GM12878 (cell line): Measurements from ENCODE around the gene CRYBB2. TPM values are rescaled to one million over a fixed set of nuclear protein-coding genes. Genes with fewer than 3 reads are reported as not detected.

ENCODE experiments used
- ATAC-seq: fragments of 200-7000 bp; cut with Tn5 transposase; 3 replicates; pipeline ENCODE4 v1.9.1; 2020; ENCODE audit warnings: mild to moderate bottlenecking, moderate library complexity
- BruUV-seq: library from RNA; stranded (reverse); fragments of 400-500 nt; replicated peaks from 2 replicates; lab custom pipeline; 2021; lab: Mats Ljungman, UMichigan
- CTCF ChIA-PET: fragments of 300-600 bp; sonication (Branson Sonifier 250); formaldehyde crosslinking; extraction: SDS; loops from one replicate; lab custom pipeline; 2021; ENCODE audit warnings: inconsistent platforms; lab: Yijun Ruan, JAX
- POLR2A ChIA-PET: fragments of 350-600 bp; formaldehyde crosslinking; extraction: SDS; loops from one replicate; lab custom pipeline; 2021; ENCODE audit warnings: inconsistent platforms; lab: Charles Lee
- RAD21 ChIA-PET: fragments of 300-600 bp; sonication (Branson Sonifier 250); formaldehyde crosslinking; loops from one replicate; lab custom pipeline; 2023; ENCODE audit warnings: antibody characterized with exemption; ENCODE audit not compliant: unreplicated experiment; lab: Charles Lee
- SMC1A ChIA-PET: fragments of 300-600 bp; sonication (Branson Sonifier 250); formaldehyde crosslinking; loops from one replicate; lab custom pipeline; 2023; ENCODE audit not compliant: unreplicated experiment, uncharacterized antibody; lab: Charles Lee
- DNase-seq: peaks from one replicate; pipeline ENCODE4 v3.0.0-alpha.2; 2011; ENCODE audit warnings: low read depth, low spot score
- FAIRE-seq: peaks from 3 replicates; lab custom pipeline; 2011; peaks lifted over from hg19 to GRCh38; lab: Jason Lieb, UNC
- H2AFZ ChIP-seq: 2 replicates; pipeline ENCODE4 v1.6.0; 2011; ENCODE audit warnings: low read depth, low read length, control low read depth; ENCODE audit not compliant: control insufficient read depth
- H3K27ac ChIP-seq: 2 replicates; pipeline ENCODE4 v1.5.1; 2011; ENCODE audit warnings: control low read depth; ENCODE audit not compliant: control insufficient read depth, insufficient read depth
- H3K27me3 ChIP-seq, 2 experiments: replicated peaks in 1 of 2; 2 replicates each; pipeline versions ENCODE4 v1.6.0 to v1.6.1; 2011; ENCODE audit warnings: low read length in 1 of 2; ENCODE audit not compliant: control insufficient read depth in 2 of 2, insufficient read depth in 2 of 2
- H3K36me3 ChIP-seq, 2 experiments: 2 replicates each; pipeline ENCODE4 v1.5.1; 2011; ENCODE audit warnings: low read length in 1 of 2; ENCODE audit not compliant: control insufficient read depth in 2 of 2, insufficient read depth in 2 of 2
- H3K4me1 ChIP-seq: 2 replicates; pipeline ENCODE4 v1.6.1; 2011; ENCODE audit warnings: mild to moderate bottlenecking, low read length, moderate library complexity, mixed read lengths; ENCODE audit not compliant: control insufficient read depth, insufficient read depth
- H3K4me2 ChIP-seq: 2 replicates; pipeline ENCODE4 v1.6.0; 2011; ENCODE audit warnings: control low read depth; ENCODE audit not compliant: control insufficient read depth, insufficient read depth
- H3K4me3 ChIP-seq: fragments of 200-600 bp; sonication (generic); 2 replicates; pipeline ENCODE4 v1.5.1; 2016
- H3K79me2 ChIP-seq: 2 replicates; pipeline ENCODE4 v1.6.0; 2011; ENCODE audit warnings: low read length; ENCODE audit not compliant: control insufficient read depth, insufficient read depth
- H3K9ac ChIP-seq: 2 replicates; pipeline ENCODE4 v1.8.0; 2011; ENCODE audit warnings: low read length, control low read depth, mixed read lengths; ENCODE audit not compliant: control insufficient read depth, insufficient read depth
- H3K9me3 ChIP-seq: replicated peaks from 3 replicates; pipeline ENCODE4 v1.5.1; 2011; ENCODE audit warnings: mild to moderate bottlenecking, low read length; ENCODE audit not compliant: control insufficient read depth, insufficient read depth
- H4K20me1 ChIP-seq: 2 replicates; pipeline ENCODE4 v1.6.0; 2011; ENCODE audit not compliant: control insufficient read depth, insufficient read depth
- BHLHE40 ChIP-seq, 2 experiments: fragments of 450-650 bp in 1 of 2; IDR thresholded peaks; 2 replicates each; pipeline ENCODE4 v1.6.1; 2011 to 2017; ENCODE audit warnings: low read depth in 2 of 2, borderline replicate concordance in 1 of 2, improper control_type of control experiment in 1 of 2, low read length in 1 of 2, mild to moderate bottlenecking in 1 of 2
- CHD2 ChIP-seq: IDR thresholded peaks from 2 replicates; pipeline ENCODE4 v1.6.1; 2011; ENCODE audit warnings: low read depth, low read length, improper control_type of control experiment, borderline replicate concordance
- CREB1 ChIP-seq: IDR thresholded peaks from 2 replicates; pipeline ENCODE4 v1.6.1; 2012; ENCODE audit warnings: low read depth, mild to moderate bottlenecking, inconsistent platforms
- CREM ChIP-seq: IDR thresholded peaks from 2 replicates; pipeline ENCODE4 v1.6.1; 2014; ENCODE audit warnings: antibody characterized with exemption, low read depth
- CTCF ChIP-seq, 3 experiments: IDR thresholded peaks in 2 of 3; conservative IDR thresholded peaks in 1 of 3; 2 replicates each; pipeline ENCODE4 v1.5.1; 2011; ENCODE audit warnings: low read depth in 3 of 3, low read length in 3 of 3, mild to moderate bottlenecking in 3 of 3, control low read depth in 2 of 3, moderate library complexity in 2 of 3, inconsistent platforms in 1 of 3, mixed read lengths in 1 of 3; ENCODE audit not compliant: control insufficient read depth in 2 of 3, insufficient read depth in 1 of 3; ENCODE audit errors: extremely low read depth in 1 of 3
- EGR1 ChIP-seq, 2 experiments: IDR thresholded peaks; 1 replicate in 1 of 2; 2 replicates in 1 of 2; pipeline ENCODE4 v1.6.1; 2011 to 2012; ENCODE audit warnings: low read depth in 2 of 2, low read length in 2 of 2, borderline replicate concordance in 1 of 2, mild to moderate bottlenecking in 1 of 2, moderate library complexity in 1 of 2
- ESRRA ChIP-seq: IDR thresholded peaks from 2 replicates; pipeline ENCODE4 v1.6.1; 2012; ENCODE audit warnings: mild to moderate bottlenecking, low read length, improper control_type of control experiment
- MTA2 ChIP-seq: fragments of 450-650 bp; IDR thresholded peaks from 2 replicates; pipeline ENCODE4 v1.6.1; 2016; ENCODE audit warnings: low read depth, mild to moderate bottlenecking, moderate library complexity
- MTA3 ChIP-seq: IDR thresholded peaks from 2 replicates; pipeline ENCODE4 v1.6.1; 2012; ENCODE audit warnings: low read length, inconsistent platforms, borderline replicate concordance
- NFYA ChIP-seq: IDR thresholded peaks from 2 replicates; pipeline ENCODE4 v1.6.1; 2011; ENCODE audit warnings: low read depth, mild to moderate bottlenecking, low read length, improper control_type of control experiment, borderline replicate concordance
- PBX3 ChIP-seq: IDR thresholded peaks from 2 replicates; pipeline ENCODE4 v1.6.1; 2011; ENCODE audit warnings: mild to moderate bottlenecking, low read depth, low read length, moderate library complexity; ENCODE audit not compliant: insufficient replicate concordance
- PKNOX1 ChIP-seq: fragments of 450-650 bp; IDR thresholded peaks from 2 replicates; pipeline ENCODE4 v1.6.1; 2016; ENCODE audit warnings: mild to moderate bottlenecking
- POU2F2 ChIP-seq: IDR thresholded peaks from 3 replicates; pipeline ENCODE4 v1.6.1; 2011; ENCODE audit warnings: low read depth, mild to moderate bottlenecking, low read length, borderline replicate concordance
- RAD21 ChIP-seq: IDR thresholded peaks from 2 replicates; pipeline ENCODE4 v1.6.1; 2011; ENCODE audit warnings: mild to moderate bottlenecking, low read depth, low read length, moderate library complexity; ENCODE audit not compliant: insufficient read depth
- RFX5 ChIP-seq: IDR thresholded peaks from 2 replicates; pipeline ENCODE4 v1.6.1; 2011; ENCODE audit warnings: low read depth, low read length, improper control_type of control experiment
- SMC3 ChIP-seq: IDR thresholded peaks from 2 replicates; pipeline ENCODE4 v1.6.1; 2011; ENCODE audit warnings: low read length, improper control_type of control experiment, borderline replicate concordance
- SP1 ChIP-seq: IDR thresholded peaks from one replicate; pipeline ENCODE4 v1.6.1; 2011; ENCODE audit warnings: low read depth, low read length
- ZSCAN29 ChIP-seq: fragments of 450-650 bp; IDR thresholded peaks from 2 replicates; pipeline ENCODE4 v1.6.1; 2017; ENCODE audit warnings: mild to moderate bottlenecking, moderate library complexity
- WGBS: methylation state at CpG from one replicate; pipeline ENCODE4 v1.1.6; 2016; ENCODE audit warnings: low lambda C conversion rate; ENCODE audit not compliant: insufficient replicate concordance, insufficient coverage; ENCODE audit errors: missing lambda C conversion rate; 5-methylcytosine and 5-hydroxymethylcytosine counted together
- in situ Hi-C: fragments of 300-500 bp; cut with MboI; formaldehyde crosslinking; loops from 9 replicates; pipeline ENCODE4 v1.14.3; 2018; ENCODE audit warnings: mixed read lengths
- intact Hi-C: fragments of 100-400 bp; cut with micrococcal nuclease; formaldehyde crosslinking; loops from one replicate; pipeline ENCODE4 v1.14.2; 2022; ENCODE audit not compliant: unreplicated experiment
- polyA plus RNA-seq, 11 experiments: library from polyadenylated mRNA; depleted of rRNA in 4 of 11; unstranded in 6 of 11; stranded (reverse) in 5 of 11; fragments of >200 nt; fragmentation: Nextera tagmentation in 4 of 11; fragmentation: Illumina TruSeq in 1 of 11; extraction: Ambion mirVana in 4 of 11; extraction: Trizol in 1 of 11; gene quantifications; 1 replicate in 1 of 11; 2 replicates in 10 of 11; pipeline versions ENCODE4 v1.2.1 to v1.2.3, GENCODE V29; 2011 to 2016; ENCODE audit warnings: inconsistent platforms in 2 of 11, missing spikeins in 2 of 11, low read depth in 1 of 11
- total RNA-seq, 4 experiments: library from RNA; depleted of rRNA in 3 of 4; stranded (reverse); fragments of >200 nt in 3 of 4; fragmentation: Illumina TruSeq in 1 of 4; extraction: Trizol in 1 of 4; gene quantifications; 2 replicates each; pipeline versions ENCODE4 v1.2.1 to v1.2.3, GENCODE V29; 2013 to 2021

CRYBB2 gene
- total and polyA plus RNA-seq, 10 of the 15 experiments (the other 5 are each of a cell fraction or from before 2014, with no cell fraction given): not detected

GRCh38 chr22:25235547-25236290, 16.3 kb downstream of the CRYBB2 start:
- no peak for DNase-seq
- WGBS: 9% methylated on average over 30 of the region's 30 CpGs
- Histone ChIP-seq H3K36me3 (no peaks in the 10 kb centered on the region), H3K4me2 (peak overlapping the region; percentile 13; the same call in 1 of the 2 replicates), H3K4me1 (no peaks in the 10 kb centered on the region), H3K9ac (no peak overlapping the region), H3K4me3 (no peak overlapping the region), H3K27ac (no peak overlapping the region), H3K9me3 (no peaks in the 10 kb centered on the region), H4K20me1 (no peaks in the 10 kb centered on the region), H3K27me3 (no peaks in the 10 kb centered on the region), H2AFZ (no peak overlapping the region), H3K79me2 (no peaks in the 10 kb centered on the region)
- POLR2A ChIA-PET: no interaction called here
- peak; percentile 99 for ATAC-seq
- CTCF ChIA-PET: interaction anchor here (0.6 to 3.2 kb wide), 8 partner anchors 57 to 211 kb away, joined by 3 to 24 read pairs (median 4); no protein-coding TSS in a partner anchor
- no peak for FAIRE-seq
- in situ Hi-C loops: loop anchor here (10.0 kb wide), 1 partner anchor 539 kb away; no protein-coding TSS in a partner anchor
- RAD21 ChIA-PET: interaction anchor here (1.6 kb wide), 1 partner anchor 154 kb away, joined by 3 read pairs; no protein-coding TSS in a partner anchor
- SMC1A ChIA-PET: no interaction called here
- intact Hi-C loops: loop anchor here (2.0 to 10.0 kb wide), 3 partner anchors 99 to 539 kb away; no protein-coding TSS in a partner anchor
- BruUV-seq: no TSS peak
- TF ChIP-seq MTA2 (no peak), RAD21 (peak; percentile 83), POU2F2 (peak; percentile 27; the same call in 1 of the 3 replicates), SMC3 (peak; percentile 89), CREB1 (0 out of 2 replicates have a peak, but pooled peaks have one; percentile 14), MTA3 (no peak), CREM (0 out of 2 replicates have a peak, but pooled peaks have one; percentile 23), PKNOX1 (peak; percentile 98), SP1 (peak; percentile 93), ZSCAN29 (no peak), PBX3 (peak; percentile 98), ESRRA (no peak), CHD2 (peak; percentile 76), EGR1 (IDR thresholded peaks at IDR 0.05; ENCODE audit: borderline replicate concordance in 1 of 2, low read depth in 2 of 2, low read length in 2 of 2) (peak in 1 of 2 experiments; percentile 66; a peak in 2 of 3 replicates), CTCF (IDR thresholded peaks at IDR 0.05 in 2 of 3, conservative IDR thresholded peaks at IDR 0.05 in 1 of 3; ENCODE audit: control insufficient read depth in 2 of 3, extremely low read depth in 1 of 3, insufficient read depth in 1 of 3, low read depth in 3 of 3, low read length in 3 of 3) (peak; percentile 75 to 93 (median 87)), BHLHE40 (IDR thresholded peaks at IDR 0.05; ENCODE audit: borderline replicate concordance in 1 of 2, low read depth in 2 of 2, low read length in 1 of 2) (peak; percentile 7 to 17; a peak in 1 of 4 replicates), NFYA (peak; percentile 8; the same call in 1 of the 2 replicates), RFX5 (peak; percentile 49; the same call in 1 of the 2 replicates)
